ENCODE measurements around the gene LAMA5.

- no peak for TF ChIP-seq CTCF (IDR thresholded peaks at IDR 0.05; ENCODE audit: insufficient read depth, low read length, poor library complexity, severe bottlenecking)
- TF ChIP-seq EZH2phosphoT487 (conservative IDR thresholded peaks at IDR 0.05; ENCODE audit: low read length), result no peak
Observed at GRCh38 chr20:62391165-62392076, 24.3 kb upstream of the LAMA5 start.

Measured in SU-DHL-6 (cell line).